ENCODE results near the gene CCDC40. TPM values are rescaled to one million over a fixed set of nuclear protein-coding genes. Genes with fewer than 3 reads are reported as not detected.

Gene CCDC40
- total RNA-seq, 1 donor from 2014 or later, result 9.5 TPM

- H3K9me3 Mint-ChIP-seq (ENCODE audit: unreplicated experiment), result no peaks in the 10 kb centered on the region
- no peak for TF ChIP-seq CTCF (IDR thresholded peaks at IDR 0.05)
- H3K27me3 Mint-ChIP-seq (ENCODE audit: unreplicated experiment), result peaks cover 29% of the 10 kb centered on the region
- no peak overlapping the region for H3K4me3 Mint-ChIP-seq (ENCODE audit: unreplicated experiment)
- peaks cover 12% of the 10 kb centered on the region for H3K36me3 Mint-ChIP-seq (ENCODE audit: unreplicated experiment)
- DNase-seq (ENCODE audit: extremely low spot score, unreplicated experiment), result no peak
- no peak overlapping the region for H3K27ac Mint-ChIP-seq (ENCODE audit: unreplicated experiment)
- H3K4me1 Mint-ChIP-seq (ENCODE audit: unreplicated experiment), result no peaks in the 10 kb centered on the region
Measured at GRCh38 chr17:80129006-80129565, 92.6 kb downstream of the CCDC40 start.

GRCh38 chr17:80130992-80131391 is 94.5 kb downstream of the CCDC40 start:
- Mint-ChIP-seq H3K9me3 (ENCODE audit: unreplicated experiment) (no peaks in the 10 kb centered on the region), H3K36me3 (ENCODE audit: unreplicated experiment) (peaks cover 27% of the 10 kb centered on the region), H3K4me3 (ENCODE audit: unreplicated experiment) (no peak overlapping the region), H3K27me3 (ENCODE audit: unreplicated experiment) (peaks cover 26% of the 10 kb centered on the region), H3K27ac (ENCODE audit: unreplicated experiment) (no peak overlapping the region), H3K4me1 (ENCODE audit: unreplicated experiment) (no peaks in the 10 kb centered on the region)
- no peak for DNase-seq (ENCODE audit: extremely low spot score, unreplicated experiment)
- no peak for TF ChIP-seq CTCF (IDR thresholded peaks at IDR 0.05)

GRCh38 chr17:80132906-80133625 is 96.6 kb downstream of the CCDC40 start:
- H3K9me3 Mint-ChIP-seq (ENCODE audit: unreplicated experiment), result no peaks in the 10 kb centered on the region
- no peaks in the 10 kb centered on the region for H3K4me1 Mint-ChIP-seq (ENCODE audit: unreplicated experiment)
- H3K27ac Mint-ChIP-seq (ENCODE audit: unreplicated experiment), result no peak overlapping the region
- no peak overlapping the region for H3K4me3 Mint-ChIP-seq (ENCODE audit: unreplicated experiment)
- H3K27me3 Mint-ChIP-seq (ENCODE audit: unreplicated experiment), result peaks cover 19% of the 10 kb centered on the region
- H3K36me3 Mint-ChIP-seq (ENCODE audit: unreplicated experiment), result peaks cover 43% of the 10 kb centered on the region
- DNase-seq (ENCODE audit: extremely low spot score, unreplicated experiment), result no peak
- TF ChIP-seq CTCF (IDR thresholded peaks at IDR 0.05), result no peak

GRCh38 chr17:80133626-80133970 is 97.2 kb downstream of the CCDC40 start:
- Mint-ChIP-seq H3K4me3 (ENCODE audit: unreplicated experiment) (no peak overlapping the region), H3K27me3 (ENCODE audit: unreplicated experiment) (peaks cover 14% of the 10 kb centered on the region), H3K4me1 (ENCODE audit: unreplicated experiment) (no peaks in the 10 kb centered on the region), H3K9me3 (ENCODE audit: unreplicated experiment) (no peaks in the 10 kb centered on the region), H3K27ac (ENCODE audit: unreplicated experiment) (no peak overlapping the region), H3K36me3 (ENCODE audit: unreplicated experiment) (peaks cover 48% of the 10 kb centered on the region)
- no peak for DNase-seq (ENCODE audit: extremely low spot score, unreplicated experiment)
- no peak for TF ChIP-seq CTCF (IDR thresholded peaks at IDR 0.05)

GRCh38 chr17:80137131-80137530 is 100.7 kb downstream of the CCDC40 start:
- Mint-ChIP-seq H3K4me3 (ENCODE audit: unreplicated experiment) (no peak overlapping the region), H3K27ac (ENCODE audit: unreplicated experiment) (no peak overlapping the region), H3K9me3 (ENCODE audit: unreplicated experiment) (no peaks in the 10 kb centered on the region), H3K27me3 (ENCODE audit: unreplicated experiment) (no peaks in the 10 kb centered on the region), H3K36me3 (ENCODE audit: unreplicated experiment) (peaks cover 72% of the 10 kb centered on the region), H3K4me1 (ENCODE audit: unreplicated experiment) (no peaks in the 10 kb centered on the region)
- DNase-seq (ENCODE audit: extremely low spot score, unreplicated experiment), result no peak
- no peak for TF ChIP-seq CTCF (IDR thresholded peaks at IDR 0.05)
